HG02678 (cell line): ENCODE measurements around the gene NEK4.
"Not testable (repeated sequence)": the region's sequence is repeated elsewhere in the genome, so short reads cannot be mapped to it uniquely, and the experiment has no call there.

Source experiments
- ATAC-seq: cut with Tn5 transposase; IDR thresholded peaks from one replicate; pipeline ENCODE4 v1.9.1; 2021; ENCODE audit warnings: mild to moderate bottlenecking, moderate library complexity; ENCODE audit not compliant: unreplicated experiment

The NEK4 gene

DNA sequence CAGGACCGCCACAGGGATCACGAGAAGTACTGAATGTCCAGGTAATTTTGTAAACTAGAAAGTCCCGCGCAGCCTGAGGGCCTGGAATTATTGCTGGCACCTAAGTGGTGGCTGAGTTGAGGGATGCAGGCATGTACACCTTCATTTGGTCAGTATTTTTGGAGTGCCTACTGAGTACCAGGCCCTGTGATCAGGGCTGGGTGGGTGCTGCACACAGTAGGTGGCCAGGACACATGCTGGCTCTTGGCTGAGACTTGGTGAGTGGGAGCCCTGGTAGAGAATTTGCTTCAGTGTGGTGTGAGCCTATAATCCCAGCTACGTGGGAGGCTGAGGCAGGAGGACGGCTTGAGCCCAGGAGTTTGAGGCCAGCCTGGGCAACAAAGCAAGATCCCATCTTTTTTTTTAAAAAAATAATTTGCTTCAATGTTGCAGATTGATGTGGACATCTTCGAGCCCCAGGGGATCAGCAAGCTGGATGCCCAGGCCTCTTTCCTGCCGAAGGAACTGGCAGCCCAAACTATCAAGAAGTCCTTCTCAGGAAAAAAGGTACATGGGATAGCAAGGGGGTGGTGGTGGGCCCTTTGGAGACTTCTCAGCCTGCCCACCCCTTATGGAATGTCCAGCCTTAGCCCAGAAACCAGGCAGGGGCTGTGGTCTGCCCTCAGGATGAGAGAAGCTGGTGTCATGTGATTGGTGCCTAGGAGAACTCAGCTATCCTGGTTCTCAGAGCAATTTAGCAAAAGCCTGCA, 9.3 kb upstream of the NEK4 start:
- ATAC-seq: no peak

DNA sequence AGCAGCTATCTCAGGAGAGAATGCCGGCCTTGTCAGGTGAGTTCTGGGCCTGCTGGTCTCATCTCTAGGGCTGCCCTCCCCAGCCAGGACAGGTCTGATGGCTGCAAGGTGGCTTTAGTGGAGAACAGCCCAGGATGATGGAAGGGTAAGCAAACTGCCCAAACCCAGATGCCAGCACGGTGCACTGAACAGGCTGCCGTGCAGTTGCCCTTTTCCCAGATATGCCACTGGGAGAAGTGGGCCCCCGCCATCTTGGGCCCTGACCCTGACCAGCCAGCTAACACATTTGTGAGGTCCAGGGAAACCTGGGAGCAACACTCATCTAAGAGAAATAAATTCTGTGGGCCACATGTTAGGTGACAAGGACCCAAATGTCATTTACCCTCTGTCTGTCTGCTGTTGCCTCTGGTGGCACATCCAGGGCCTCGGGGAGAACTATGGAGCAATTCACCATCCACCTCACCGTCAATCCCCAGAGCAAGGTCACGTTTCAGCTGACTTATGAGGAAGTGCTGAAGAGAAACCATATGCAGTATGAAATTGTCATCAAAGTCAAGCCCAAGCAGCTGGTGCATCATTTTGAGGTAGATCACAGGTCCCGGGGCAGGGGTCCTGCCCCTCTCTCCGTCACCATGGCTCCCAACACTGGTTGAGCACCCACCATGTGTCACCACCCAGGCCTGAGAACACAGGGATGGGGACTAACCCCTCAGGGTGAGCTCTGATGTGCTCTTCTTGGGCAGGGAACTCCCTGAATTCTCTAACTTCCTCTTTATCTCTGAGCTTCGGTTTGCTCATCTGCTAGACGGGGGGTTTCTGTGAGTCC, 8.5 kb upstream of the NEK4 start:
- peak; percentile 75 for ATAC-seq

DNA sequence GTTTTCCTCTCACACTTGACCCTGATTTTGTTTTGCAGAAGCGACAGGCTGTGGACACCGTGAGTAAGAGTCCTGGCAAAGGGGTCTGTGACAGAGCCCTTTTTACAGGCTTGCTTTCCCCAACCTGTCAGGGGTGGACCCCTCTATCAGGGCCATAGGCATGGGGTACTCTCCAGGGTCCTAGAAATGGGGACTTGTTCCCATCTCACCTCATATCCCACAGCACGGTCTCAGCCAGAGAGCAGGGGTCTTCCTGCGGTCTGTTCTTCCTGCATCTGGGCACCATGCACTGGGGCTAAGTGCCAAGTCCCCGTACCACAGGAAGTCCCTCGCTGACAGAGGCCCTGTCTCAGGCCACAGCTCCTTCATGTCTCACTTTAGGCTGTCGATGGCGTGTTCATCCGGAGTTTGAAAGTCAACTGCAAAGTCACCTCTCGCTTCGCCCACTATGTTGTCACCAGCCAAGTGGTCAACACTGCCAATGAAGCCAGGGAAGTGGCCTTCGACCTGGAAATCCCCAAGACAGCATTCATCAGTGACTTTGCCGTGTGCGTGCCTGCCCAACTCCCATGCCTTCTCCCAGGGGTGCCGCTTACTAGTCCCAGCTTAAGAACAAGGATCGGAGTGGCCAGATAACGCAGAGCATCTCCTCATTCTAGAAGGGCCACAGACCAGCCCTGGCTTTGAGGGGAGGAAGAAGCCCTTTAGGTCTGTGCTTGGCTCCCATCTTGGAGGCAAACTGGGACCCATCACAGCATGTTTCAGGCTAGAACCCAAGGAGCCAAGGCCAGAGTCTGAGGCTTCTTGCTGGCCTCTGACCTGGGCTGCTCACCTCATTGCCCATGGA, 7.4 kb upstream of the NEK4 start:
- ATAC-seq: no peak

DNA sequence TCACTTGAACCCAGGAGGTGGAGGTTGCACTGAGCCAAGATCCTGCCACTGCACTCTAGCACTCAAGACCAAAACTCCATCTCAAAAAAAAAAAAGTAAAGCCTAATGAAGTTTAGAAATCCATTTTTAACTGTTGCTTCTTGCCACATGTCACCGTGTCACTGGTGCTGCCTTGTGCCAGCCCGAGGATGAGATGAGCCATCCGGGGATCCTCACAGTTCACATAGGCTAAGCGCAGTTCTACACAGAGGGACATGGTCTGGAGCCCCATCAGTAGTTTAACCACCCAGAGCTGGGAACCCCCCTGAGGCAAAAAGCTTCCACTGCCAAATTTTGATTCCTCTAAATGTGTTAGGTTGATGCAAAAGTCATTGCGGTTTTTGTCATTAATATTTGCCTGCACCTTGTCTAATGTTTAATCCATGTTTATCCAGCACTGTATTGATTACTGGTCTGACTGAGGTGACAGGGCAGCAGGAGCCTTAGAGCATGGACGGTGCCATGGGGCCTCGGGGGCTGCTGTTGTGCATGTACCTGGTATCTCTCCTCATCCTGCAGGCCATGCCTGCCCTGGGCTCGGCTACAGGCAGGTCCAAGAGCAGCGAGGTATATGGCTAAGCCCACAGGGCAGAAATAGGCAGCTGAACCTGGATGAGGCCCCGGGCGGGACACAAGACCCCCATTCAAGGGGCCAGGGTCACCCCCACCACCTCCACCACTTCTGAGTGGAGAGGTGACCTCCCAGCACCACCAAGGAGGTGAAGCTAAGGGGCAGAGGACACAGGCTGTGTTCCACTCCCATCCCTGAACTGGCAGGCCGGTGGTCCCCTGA, 6.6 kb upstream of the NEK4 start, which contains the start of gene ITIH1:
ITIH1 (plus strand) TSS at position 473 of the 832 bp plus-strand sequence; CDS start at position 490, 17 bp downstream.
- no peak for ATAC-seq

DNA sequence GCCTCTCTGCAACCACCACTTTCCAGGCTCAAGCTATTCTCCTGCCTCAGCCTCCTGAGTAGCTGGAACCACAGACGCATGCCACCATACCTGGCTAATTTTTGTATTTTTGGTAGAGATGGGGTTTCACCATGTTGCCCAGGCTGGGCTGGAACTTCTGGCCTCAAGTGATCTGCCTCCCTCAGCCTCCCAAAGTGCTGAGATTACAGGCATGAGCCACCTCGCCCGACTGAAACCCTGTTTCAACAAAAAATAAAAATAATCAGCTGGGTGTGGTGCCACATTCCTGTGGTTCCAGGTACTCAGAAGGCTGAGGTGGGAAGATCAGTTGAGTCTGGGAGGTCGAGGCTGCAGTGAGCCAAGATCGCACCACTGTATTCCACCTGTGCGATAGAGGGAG, 5.7 kb upstream of the NEK4 start:
- ATAC-seq: not testable (repeated sequence)

DNA sequence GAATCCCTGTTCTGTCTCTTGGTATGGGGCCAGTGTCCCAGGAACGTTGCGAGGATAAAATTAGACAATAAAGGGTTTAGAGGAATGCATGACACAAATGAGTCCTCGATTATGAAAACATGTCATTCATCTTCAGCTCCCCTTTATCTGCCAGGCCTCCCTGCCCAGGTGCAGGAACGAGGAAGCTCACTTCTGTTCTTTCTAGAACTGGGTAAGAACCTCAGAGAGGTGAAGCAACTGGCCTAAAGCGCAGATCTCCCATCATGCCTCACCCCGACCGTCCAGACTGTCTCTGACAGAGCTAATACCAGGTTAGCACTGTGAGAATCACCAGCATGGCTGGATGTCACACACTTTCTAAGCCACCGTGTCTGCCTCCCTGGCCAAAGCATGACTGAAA, 5.1 kb upstream of the NEK4 start:
- no peak for ATAC-seq

DNA sequence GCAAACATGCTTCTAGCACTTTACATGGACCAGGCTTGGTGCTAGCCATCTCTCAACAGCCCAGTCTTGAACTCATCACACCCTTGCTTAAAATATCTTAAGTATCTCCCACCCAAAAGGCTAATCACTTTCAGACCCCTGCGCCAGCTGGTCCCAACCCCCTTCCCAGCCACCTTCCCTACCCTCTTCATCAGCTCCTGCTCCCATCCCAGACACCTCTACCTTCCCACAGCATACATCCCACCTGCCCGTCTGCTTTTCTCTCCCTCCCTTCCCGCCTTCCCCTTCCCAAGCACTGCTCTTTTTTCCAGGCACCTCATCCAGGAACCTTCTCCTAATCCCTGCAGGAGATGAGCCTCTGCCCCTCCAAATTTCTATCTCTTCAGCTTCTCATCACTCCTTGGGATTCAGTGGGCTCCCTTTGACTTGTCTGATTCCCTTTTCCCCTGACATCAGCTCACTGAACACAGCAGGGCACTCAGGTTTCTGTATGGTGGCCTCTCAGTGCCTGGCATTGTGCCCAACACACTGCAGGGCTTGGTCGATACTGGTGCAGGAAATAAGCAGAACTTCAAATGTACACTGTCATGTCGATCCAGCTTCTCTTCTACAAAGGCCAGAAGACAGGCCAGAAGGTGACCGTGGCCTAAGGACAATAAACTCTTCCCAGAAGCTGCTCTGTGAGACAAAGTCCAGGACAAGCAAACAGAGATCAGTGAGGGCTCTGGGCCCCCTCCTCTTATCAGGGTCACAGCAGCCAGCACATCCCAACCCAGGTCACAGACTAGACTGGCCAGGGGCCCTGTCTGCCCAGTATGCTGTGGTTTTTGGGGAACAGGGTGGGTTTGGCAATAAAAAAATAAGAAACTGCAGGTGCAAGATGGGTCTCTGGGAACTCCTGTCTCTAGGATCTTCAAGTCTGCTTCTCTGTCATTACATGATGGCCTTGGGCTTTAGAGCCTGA, 4.4 kb upstream of the NEK4 start:
- ATAC-seq: no peak

DNA sequence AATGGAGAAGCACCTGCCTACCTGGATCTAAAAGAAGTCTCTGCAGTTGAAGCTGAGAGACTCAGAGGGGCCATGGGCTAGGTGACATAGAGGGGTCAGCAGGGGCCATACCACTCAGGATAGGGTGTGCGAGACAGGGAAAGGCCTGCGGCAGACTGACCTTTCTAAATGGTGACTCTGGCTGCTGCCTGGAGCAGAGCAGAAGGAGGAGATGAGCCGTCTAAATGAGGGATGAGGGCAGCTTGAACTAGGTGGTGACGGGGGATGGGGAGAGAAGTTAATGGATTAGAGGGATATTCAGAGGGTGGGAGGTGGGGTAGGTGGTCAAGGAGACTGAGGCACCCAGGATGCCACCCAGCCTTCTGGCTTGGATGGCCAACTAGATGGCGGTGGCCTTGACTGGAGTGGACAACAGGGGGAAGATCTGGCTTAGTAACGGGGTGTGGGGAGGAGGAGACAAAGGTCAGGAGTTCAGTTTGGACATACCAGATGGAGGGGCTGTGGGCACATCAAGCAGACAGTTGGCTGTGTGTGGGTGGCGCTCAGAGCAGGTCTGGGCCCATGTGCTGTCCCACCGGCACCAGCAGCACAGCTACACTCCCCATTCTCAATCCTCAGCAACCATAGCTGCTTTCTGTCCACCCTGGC, 3.5 kb upstream of the NEK4 start:
- no peak for ATAC-seq

DNA sequence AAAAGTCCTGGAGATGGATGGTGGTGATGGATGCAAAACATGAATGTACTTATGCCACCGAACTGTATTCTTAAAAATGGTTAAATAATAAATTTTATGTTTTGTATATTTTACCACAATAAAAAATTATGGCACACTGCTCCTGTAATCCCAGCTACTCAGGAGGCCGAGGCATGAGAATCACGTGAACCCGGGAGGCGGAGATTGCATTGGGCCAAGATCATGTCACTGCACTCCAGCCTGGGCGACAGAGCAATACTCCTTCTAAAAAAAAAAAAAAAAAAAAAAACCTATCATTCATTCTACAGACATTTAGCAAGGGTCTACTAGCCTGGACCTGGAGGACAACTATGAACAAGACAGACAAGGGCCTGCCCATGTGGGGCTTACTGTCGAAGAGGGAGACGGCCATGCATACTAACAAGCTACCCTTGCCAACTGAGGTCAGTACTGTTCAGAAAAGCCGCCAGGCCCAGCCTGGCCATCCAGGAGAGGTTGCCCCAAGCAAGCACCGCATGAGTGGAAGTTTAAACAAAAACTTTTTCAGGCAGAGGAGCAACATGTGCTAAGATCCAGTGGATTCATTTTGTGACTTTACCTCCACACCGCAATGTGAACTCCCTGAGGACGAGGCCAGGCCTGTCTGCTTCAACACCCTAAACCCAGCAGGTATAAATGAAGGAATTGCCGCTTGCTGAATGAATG, 2.8 kb upstream of the NEK4 start:
- no peak for ATAC-seq

DNA sequence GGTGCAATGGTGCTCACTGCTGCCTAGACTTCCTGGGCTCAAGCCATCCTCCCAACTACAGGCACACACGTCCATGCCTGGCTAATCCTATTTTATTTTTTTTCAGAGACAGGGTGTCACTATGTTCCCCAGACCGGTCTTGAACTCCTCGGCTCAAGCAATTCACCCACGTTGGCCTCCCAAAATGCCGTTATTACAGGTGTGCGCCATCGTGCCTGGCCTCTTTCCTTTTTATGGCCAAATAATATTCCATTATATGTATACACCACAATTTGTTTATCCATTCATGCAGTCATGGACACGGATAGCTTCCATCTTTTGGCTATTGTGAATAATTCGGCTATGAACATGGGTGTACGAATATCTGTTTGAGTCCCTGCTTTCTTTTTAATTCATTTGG, 962 bp upstream of the NEK4 start:
- ATAC-seq: no peak

DNA sequence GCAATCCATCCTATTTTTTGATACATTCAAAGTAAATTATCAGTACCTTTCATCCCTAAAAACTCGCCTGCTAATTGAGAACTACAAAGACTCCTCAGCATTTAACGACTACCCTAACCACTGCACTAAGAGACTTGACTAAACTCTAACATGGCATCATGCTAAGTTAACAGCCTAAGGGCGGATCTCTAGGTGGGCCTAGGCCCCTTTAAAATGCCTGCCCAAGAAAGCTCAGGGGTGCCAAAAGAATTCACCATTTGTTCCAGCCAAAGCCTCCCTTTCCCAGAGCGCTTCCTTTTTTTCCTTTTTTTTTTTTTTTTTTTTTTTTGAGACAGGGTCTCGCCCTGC, 568 bp upstream of the NEK4 start:
- ATAC-seq: no peak

DNA sequence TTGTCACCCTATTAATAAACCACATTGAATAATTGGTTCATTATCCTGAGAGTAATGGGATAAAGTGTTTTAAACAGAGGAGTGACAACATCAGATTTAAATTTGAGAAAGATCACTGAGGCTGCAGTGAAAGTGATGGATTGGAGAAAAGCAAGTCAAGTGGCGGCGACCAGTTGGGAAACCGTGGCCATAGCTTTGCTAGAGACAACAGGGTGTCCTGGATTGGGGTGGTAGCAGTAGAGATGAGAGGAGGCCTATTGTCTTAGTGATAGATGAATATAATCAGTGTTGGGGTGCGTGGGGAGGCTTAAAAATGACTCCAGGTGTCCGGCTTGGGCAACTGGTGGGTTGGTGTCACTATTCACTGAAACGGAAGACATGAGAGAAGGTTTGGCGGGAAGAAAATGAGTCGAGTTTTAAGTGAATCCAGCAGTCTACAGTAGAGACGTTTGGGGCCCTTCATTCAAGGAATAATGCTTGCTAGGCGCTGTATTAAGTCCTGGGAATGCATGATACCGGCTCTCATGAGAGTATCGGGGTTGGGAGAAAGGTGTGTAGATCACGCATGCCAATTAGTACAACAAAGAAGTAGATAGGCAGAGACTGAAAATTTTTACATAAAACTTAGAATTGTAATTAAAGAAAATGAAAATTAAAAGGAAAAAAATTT, 819 bp downstream of the NEK4 start:
- no peak for ATAC-seq

DNA sequence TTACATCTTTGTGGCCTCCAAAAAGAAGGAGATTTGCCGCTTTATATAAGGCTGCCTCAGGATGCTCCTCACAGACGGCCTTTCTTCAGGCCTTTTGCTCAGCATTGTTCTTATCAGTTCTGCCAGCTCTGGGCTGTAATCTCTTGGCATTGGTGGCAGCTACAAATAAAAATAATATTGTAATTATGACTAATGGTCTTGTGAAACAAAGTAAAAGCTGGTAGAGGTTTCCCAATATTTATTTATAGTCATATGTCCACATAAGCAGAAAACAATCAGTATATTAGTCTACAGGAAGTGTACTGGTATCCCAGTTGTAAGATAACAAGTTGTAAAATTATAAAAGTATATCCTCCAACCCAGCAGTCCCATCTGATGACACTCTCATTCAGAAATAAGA, 7.3 kb downstream of the NEK4 start:
- no peak for ATAC-seq

DNA sequence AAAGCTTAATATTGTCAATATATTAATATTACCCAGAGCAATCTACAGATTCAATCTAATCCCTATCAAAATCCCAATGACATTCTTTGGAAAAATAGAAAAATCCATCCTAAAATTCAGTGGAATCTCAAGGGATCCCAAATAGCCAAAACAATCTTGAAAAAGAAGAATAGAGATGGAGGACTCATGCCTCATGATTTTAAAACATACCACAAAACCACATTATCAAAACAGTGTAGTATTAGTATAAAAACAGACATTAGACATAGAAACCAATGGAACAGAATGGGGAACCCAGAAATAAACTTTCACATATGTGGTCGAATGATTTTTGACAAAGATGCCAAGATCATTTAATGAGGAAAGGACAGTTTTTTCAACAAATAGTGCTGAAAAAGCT, 14.6 kb downstream of the NEK4 start:
- ATAC-seq: no peak

DNA sequence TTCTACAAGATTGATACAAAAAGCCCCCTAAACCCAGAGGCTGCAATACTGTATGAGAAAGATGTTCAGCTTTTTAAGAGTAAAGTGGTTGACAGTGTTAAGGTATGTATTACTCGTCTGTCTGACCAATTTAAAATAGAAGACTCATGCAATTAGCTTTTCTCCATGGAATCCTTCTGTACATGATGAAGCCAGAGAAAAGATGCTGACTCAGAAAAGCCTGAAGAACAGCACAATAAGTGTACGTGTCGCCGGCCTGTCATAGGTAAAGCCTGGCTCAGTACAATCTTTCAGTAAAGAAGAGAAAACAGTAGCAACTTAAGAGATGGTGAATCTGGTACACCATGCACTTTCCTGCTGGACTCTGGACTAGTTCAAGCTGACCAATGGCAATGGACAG, 16.4 kb downstream of the NEK4 start:
- no peak for ATAC-seq

DNA sequence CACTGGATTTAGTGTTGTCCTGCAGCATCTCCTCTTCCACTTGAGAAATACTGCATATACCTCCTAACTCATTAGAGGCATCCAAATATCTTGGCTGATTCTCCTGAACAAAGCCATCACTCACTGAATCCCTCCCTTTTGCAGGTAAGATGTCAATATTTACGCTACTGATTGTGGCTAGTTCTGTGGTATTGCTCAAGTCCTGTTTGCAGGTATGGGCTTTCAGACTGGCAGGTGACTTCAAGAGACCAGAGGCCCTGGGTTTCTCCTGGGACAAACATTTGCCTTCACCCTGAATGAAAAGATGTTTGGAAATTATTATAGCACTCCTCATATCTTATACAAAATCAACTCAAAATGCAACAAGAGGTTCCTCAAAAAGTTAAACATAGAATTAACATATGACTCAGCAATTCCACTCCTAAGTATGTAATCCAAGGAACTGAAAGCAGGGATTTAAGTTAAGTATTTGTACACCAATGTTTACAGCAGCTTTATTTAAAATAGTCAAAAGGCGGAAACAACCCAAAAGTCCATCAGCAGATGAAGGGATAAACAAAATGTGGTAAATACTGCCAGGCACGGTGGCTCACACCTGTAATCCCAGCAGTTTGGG, 18.6 kb downstream of the NEK4 start:
- ATAC-seq: no peak

DNA sequence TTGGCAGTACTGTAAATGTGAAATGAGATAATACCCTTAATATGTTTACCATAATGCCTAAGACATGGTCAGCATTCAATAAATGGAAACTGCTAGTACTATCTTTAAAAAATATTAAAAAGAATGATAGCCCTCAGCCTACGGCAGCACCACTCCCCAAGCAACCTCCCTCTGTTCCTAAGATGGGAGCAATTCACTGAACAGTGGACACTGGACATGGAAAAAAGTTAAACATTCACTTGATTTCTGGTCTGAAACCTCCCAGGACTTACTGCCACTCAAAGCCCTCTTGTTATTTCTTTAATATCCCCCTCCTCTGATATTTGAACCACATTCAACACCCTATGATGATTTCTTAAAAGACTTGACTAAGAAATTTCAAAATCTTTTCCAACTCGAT, 27.0 kb downstream of the NEK4 start:
- no peak for ATAC-seq
